Embryonic facial prominence (tissue), 1 donor: ENCODE measurements around the gene TEKT2.

ENCODE experiments used
- DNase-seq: peaks from one replicate; pipeline ENCODE4 v3.0.0-alpha.2; 2016; ENCODE audit errors: extremely low spot score

Gene TEKT2

DNA sequence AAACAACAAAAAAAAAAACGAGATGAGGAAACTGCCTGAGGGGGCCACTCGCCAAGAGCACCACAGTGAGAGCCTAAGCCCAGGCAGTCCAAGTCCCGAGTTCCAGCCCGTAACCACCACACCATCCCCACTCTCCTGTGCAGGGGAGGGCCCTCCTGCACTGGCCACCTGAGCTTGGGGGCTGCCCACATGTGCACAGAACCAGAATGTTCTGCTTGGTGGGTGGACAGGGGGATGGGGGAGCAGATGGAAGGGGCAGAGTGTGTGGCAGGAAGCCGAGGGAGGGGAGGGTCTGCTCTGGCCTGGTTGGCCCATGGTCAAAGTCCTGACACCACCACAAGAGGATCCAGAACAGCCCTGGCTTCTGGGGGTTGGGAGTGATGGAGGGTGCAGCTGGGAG lies 22.4 kb downstream of the TEKT2 start:
- DNase-seq = no peak

DNA sequence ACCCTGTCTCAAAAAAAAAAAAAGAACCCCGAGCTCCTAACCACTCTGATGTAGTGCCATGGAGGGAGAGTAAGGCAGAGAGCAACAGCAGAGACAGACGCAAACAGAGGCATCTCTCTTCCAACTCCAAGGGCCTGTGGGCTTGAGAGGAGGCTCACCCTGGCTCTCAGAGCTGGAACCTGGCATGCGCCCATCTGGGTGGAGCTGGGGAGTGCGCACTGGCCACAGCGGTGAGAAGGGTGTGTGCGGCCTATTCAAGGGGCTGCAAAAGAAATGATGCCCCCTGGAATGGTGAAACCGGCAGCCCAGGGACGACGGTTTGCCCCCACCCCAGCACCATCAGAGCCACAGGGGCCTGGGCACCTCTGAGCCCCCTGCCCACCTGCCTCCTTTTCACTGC lies 23.5 kb downstream of the TEKT2 start:
- no peak for DNase-seq

DNA sequence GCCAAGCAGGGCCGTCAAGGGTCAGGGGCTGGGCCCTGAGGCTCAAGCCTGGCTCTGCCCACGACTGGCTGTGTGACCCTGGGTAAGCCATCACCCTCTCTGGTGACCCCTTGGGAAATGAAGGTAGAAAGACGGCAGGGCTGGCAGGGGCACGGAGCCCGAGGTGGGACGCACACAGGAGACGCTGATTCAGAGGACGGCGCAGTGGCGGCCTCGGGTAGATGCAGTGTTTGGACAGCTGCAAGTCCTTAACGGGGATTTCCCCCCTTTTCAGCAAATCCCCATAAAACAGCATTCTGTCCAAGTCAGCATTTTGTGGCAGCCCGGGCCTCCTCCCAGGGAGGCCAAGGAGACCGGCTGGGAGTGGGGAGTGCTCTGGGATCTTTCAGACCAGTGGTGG lies 24.4 kb downstream of the TEKT2 start:
- no peak for DNase-seq

DNA sequence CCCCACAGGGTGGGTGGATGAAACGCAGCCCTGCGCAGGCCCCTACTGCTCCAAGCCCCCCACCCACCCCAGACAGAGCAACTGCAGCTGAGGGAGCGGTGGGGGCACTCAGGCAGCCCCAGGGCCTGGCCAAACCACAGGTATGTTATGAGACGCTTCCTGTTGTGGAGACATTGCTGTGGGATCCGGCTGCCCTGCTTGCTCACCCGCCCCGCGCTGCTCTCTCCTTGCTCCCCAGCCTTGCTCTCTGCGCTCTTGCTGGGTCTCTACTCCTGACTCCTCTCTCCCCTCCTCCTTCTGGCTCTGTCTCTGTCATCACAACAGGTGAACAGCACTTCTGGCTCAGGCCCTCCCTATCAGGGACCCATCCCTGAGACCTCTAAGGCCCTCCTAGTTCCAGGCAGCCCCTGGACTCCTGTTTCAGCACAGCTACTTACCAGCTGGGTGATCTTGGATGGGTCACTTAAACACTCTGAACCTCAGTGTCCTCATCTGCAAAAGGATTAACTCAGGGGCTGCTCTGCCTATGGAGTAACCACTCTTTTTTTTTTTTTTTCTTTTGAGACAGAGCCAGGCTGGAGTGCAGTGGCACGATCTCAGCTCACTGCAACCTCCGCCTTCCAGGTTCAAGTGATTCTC lies 25.3 kb downstream of the TEKT2 start:
- DNase-seq = peak; percentile 65

- no peak for DNase-seq
Measured at GRCh38 chr1:36111151-36111550, 27.3 kb downstream of the TEKT2 start.

DNA sequence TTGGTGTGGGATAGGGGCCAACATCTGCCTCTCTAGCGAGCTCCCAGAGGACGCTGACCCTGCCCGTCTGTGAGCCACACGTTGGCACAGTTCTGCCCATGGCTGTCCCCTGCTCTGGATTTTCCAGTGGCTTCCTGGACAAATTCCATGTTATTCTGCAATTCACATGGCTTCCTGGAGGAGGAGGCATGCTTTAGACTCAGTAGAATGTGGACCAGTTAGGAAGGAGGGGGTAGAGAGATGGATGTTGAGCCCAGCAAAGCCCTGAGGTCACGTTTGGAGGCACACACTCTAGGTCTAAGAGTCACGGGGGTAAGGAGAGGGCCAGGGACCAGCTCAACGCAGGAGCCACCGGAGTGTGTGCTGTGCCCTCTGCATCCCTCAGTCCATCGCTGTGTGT lies 28.9 kb downstream of the TEKT2 start:
- no peak for DNase-seq

GRCh38 chr1:36114371-36114770 lies 30.5 kb downstream of the TEKT2 start:
- DNase-seq = no peak

DNA sequence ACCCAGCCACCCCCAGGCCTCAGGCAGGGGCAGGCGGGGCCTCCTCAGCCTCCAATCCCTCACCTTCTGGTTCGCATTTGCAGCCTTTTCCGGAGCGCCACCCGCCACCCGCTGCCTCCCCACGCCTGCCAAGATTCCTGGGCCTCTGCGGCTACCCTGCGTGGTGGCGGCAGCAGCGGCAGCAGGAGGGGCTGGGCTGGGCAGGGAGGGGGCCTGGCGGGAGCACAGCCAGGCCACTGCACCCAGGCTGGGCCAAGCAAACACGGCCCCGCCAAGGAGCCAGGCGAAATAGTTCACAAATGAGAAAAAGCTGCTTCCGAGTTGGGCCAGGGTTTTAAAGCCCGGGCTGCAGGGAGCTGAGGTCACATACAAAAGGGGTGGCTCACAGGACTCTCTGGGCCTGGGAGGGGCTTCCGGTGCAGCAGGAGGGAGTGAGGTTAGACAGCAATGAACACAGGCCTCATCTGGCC lies 31.3 kb downstream of the TEKT2 start:
- DNase-seq = no peak

DNA sequence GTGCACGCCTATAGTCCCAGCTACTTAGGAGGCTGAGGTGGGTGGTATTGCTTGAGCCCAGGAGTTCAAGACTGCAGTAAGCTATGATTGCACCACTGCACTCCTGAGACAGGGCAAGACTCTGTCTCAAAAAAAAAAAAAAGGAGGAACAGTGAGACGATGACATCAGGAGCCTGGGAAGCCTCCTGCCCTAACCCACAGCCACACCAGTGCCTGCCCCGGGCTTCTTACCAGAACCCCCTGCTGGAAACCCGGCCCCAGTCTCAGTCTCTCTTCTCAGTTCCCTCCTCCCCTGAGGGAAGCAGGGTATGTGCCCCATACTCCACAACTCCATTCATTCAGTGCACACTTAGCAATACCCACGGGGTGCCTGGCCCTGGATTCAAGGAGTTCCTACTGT lies 32.0 kb downstream of the TEKT2 start:
- no peak for DNase-seq

DNA sequence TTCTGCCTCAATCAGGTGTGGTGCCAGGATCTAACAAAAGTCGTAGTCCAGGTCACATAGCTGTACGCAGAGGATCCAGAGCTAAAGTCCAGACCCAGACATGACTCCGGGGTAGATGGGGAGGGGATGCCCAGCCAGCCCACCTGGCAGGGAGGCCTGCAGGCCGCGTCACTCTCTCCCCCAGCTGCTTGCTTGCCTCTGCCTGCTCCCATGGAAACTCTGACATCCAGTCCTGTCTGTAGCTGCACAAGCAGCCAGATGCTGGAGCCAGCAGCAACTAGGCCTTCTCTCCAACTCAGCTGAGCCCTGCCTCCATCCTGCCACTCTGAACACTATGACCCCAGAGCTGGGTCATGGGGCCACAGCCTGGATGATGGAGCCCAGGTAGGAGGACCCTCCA lies 33.0 kb downstream of the TEKT2 start:
- no peak for DNase-seq

DNA sequence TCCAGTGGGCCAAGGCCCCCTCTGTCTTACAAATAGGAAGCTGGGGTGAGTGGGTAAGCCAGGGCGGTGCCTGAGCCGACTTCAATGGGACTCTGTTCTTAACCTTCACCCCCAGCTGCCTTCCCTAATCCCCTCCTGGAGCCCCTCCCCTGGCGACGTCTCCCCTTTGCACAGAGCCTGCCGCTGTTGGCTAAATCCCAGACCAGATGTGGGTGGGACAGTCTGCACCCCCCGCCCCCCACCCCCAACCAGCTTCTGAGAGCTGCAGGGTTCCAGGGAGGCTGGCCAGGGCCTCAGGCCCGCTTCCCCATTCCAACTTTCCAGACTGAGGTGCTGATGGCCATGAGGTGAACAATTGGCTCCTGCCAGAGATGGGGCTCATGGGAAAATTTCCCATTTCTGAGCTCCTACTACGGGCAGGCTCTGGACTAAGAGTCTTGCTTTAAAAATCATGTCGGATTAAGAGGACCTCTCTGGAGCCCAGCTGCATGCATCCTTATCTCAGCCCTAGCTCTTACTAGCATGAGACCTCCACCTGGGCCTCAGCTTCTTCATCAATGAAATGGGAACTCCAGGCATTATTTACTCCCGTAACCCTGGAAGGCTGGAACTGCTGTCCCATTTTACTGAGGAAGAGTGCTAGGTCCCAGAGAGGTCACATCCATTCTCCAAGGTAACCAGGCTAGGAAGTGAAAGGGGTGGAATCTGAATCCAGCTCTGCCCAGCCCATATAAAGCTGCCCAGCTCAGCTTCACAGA lies 34.7 kb downstream of the TEKT2 start:
- DNase-seq = no peak

- DNase-seq = no peak
Measured at GRCh38 chr1:36119456-36119855, 35.6 kb downstream of the TEKT2 start.

GRCh38 chr1:36122062-36123030 lies 38.5 kb downstream of the TEKT2 start:
- DNase-seq = no peak

DNA sequence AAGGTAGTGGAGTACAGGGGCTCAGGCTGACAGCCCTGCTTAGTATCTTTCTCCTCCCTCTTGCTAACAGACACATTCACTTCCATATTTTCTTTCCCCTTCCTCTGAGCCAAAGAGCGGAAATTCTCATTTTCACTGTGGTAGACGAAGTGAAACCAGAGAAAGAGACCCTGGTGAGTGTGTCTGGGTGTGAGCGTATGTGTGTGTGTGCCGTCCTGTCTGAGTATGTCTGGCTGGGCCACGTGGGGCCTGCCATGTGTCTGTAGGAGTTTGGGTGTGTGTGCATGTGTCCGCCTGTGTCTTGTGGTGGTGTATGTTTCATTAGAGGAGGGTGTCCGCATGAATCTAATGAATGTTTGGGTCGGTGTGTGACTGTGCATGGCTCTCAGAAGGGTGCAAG lies 39.5 kb downstream of the TEKT2 start:
- DNase-seq = no peak

GRCh38 chr1:36124404-36125128 lies 40.7 kb downstream of the TEKT2 start:
- DNase-seq = no peak

GRCh38 chr1:36125129-36125991 lies 41.5 kb downstream of the TEKT2 start, which contains the start of gene COL8A2:
COL8A2 (minus strand) TSS chr1:36125222; CDS start chr1:36100242, 24,980 bp downstream.
- DNase-seq = no peak

DNA sequence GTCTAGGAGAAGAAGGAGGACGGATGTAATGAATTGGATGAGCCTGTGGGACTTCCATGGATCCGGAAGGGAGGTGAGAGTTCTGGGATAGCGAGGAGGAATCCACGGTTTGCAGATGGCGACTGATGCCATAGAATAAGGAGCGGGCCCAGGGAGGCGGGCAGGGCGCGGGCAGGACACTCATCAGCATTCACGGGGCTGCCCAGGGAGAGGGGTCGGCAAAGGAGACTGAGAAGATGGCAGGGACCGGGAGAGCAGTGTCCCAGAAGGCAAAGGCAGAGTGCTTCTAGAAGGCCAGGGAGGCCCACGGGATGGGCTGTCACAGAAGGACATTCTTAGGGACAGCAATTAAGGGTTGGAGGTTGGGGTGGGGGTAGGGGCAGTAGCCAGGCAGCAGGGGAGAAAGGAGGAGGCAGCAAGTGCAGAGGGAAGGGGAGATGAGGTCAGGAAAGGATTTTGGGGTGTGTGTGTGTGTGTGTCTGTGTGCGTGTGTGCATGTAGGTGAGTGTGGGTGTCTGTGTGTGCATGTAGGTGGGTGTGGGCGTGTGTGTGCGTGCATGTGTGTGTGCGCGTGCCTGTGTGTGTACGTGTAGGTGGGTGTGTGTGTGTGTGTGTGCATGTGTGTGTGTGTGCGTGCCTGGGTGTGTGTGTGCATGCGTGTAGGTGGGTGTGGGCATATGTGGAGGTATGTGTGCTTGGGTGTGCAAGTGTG lies 42.3 kb downstream of the TEKT2 start:
- no peak for DNase-seq

DNA sequence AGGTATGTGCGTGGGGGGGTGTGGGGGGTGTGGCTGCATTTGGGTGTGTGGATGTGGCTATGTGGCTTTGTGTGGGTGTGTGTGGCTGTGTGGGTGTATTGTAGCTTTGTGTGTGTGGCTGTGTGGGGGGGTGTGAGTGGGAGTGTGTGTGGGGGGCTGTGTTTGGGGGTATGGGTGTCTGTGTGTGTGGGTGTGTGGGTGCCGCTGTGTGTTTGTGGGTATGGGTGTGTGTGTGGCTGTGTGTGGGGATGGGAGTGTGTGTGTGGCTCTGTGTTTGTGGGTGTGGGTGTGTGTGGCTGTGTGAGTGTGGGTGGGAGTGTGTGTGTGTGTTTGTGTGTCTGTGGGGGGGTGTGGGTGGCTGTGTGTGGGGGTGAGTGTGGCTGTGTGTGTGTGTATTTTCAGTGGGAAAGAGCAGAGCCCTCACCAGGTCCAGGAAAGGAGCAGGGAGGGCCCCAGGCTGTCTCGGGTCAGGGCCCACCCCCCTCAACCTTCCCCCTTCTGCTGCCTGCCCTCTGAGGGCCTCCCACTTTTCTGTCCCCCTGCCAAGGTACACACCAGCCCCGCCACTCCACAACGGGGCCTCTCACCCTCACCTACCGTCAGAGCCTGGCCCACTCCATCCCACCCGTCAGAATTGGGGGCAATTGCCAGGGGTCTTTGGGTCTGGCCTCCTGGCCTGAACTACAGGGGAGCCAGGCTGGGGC lies 43.1 kb downstream of the TEKT2 start:
- no peak for DNase-seq
